HepG2 (cell line): ENCODE data around the gene ATOSB. TPM values are rescaled to one million over a fixed set of nuclear protein-coding genes. Genes with fewer than 3 reads are reported as not detected.
A peak's percentile ranks its signal among the peaks of the same experiment; 100 is the strongest.

Source experiments
- CBX1 ChIP-seq: IDR thresholded peaks from one replicate; pipeline ENCODE4 v1.6.1; 2016; ENCODE audit warnings: antibody characterized with exemption, low read depth
- CEBPG ChIP-seq: IDR thresholded peaks from 2 replicates; pipeline ENCODE4 v1.6.1; 2016
- CHD4 ChIP-seq: fragments of 200-600 bp; sonication (generic); IDR thresholded peaks from 2 replicates; pipeline ENCODE4 v1.7.0; 2017; ENCODE audit warnings: mild to moderate bottlenecking, low read length, borderline replicate concordance
- DR1 ChIP-seq: sonication (generic); formaldehyde crosslinking; IDR thresholded peaks from 2 replicates; pipeline ENCODE4 v1.8.0; 2021; ENCODE audit warnings: mild to moderate bottlenecking, missing genetic modification reagents, inconsistent platforms
- EEA1 ChIP-seq: sonication (generic); formaldehyde crosslinking; IDR thresholded peaks from 2 replicates; pipeline ENCODE4 v1.5.1; 2020; ENCODE audit warnings: mild to moderate bottlenecking, missing genetic modification reagents, borderline replicate concordance
- FOXC1 ChIP-seq: sonication (generic); formaldehyde crosslinking; IDR thresholded peaks from 2 replicates; pipeline ENCODE4 v1.8.0; 2022; ENCODE audit warnings: mild to moderate bottlenecking, missing genetic modification reagents, borderline replicate concordance
- FOXK1 ChIP-seq: sonication (generic); formaldehyde crosslinking; IDR thresholded peaks from 2 replicates; pipeline ENCODE4 v1.4.0; 2020; ENCODE audit warnings: low read depth, missing genetic modification reagents, borderline replicate concordance
- FOXO4 ChIP-seq: sonication (generic); formaldehyde crosslinking; conservative IDR thresholded peaks from 2 replicates; pipeline ENCODE4 v1.8.1; 2023; ENCODE audit warnings: missing genetic modification reagents
- HMG20B ChIP-seq: conservative IDR thresholded peaks from 2 replicates; pipeline ENCODE4 v1.6.1; 2016; ENCODE audit warnings: missing genetic modification reagents, missing compliant biosample characterization
- KAT7 ChIP-seq: IDR thresholded peaks from 2 replicates; pipeline ENCODE4 v1.6.1; 2018; ENCODE audit warnings: borderline replicate concordance, missing compliant biosample characterization
- KDM6A ChIP-seq: IDR thresholded peaks from 2 replicates; pipeline ENCODE4 v1.6.1; 2016; ENCODE audit warnings: low read depth
- MAF1 ChIP-seq: sonication (generic); formaldehyde crosslinking; IDR thresholded peaks from 2 replicates; pipeline ENCODE4 v1.5.0; 2020; ENCODE audit warnings: missing genetic modification reagents, borderline replicate concordance
- MAX ChIP-seq: IDR thresholded peaks from 2 replicates; pipeline ENCODE4 v1.6.1; 2012; ENCODE audit warnings: inconsistent platforms
- NFRKB ChIP-seq: fragments of 450-650 bp; IDR thresholded peaks from 2 replicates; pipeline ENCODE4 v1.6.1; 2017
- NR2F2 ChIP-seq: IDR thresholded peaks from 2 replicates; pipeline ENCODE4 v1.6.1; 2012; ENCODE audit warnings: low read depth, inconsistent platforms, borderline replicate concordance
- PHF5A ChIP-seq: IDR thresholded peaks from one replicate; pipeline ENCODE4 v1.6.1; 2018; ENCODE audit warnings: low read depth, missing genetic modification reagents; ENCODE audit not compliant: unreplicated experiment
- TFDP2 ChIP-seq: sonication (generic); formaldehyde crosslinking; IDR thresholded peaks from 2 replicates; pipeline ENCODE4 v1.4.0; 2020; ENCODE audit warnings: missing genetic modification reagents
- ZKSCAN5 ChIP-seq: sonication (generic); formaldehyde crosslinking; IDR thresholded peaks from 2 replicates; pipeline ENCODE4 v1.5.1; 2020; ENCODE audit warnings: mild to moderate bottlenecking, missing genetic modification reagents
- ZNF124 ChIP-seq: sonication (generic); formaldehyde crosslinking; IDR thresholded peaks from 2 replicates; pipeline ENCODE4 v1.4.0; 2020; ENCODE audit warnings: missing genetic modification reagents
- ZNF235 ChIP-seq: sonication (generic); formaldehyde crosslinking; IDR thresholded peaks from 2 replicates; pipeline ENCODE4 v1.8.1; 2023; ENCODE audit warnings: mild to moderate bottlenecking, missing genetic modification reagents, borderline replicate concordance
- ZNF253 ChIP-seq: sonication (generic); formaldehyde crosslinking; IDR thresholded peaks from 2 replicates; pipeline ENCODE4 v1.8.0; 2022; ENCODE audit warnings: mild to moderate bottlenecking, missing genetic modification reagents, borderline replicate concordance
- ZNF564 ChIP-seq: sonication (generic); formaldehyde crosslinking; IDR thresholded peaks from 2 replicates; pipeline ENCODE4 v1.8.1; 2023; ENCODE audit warnings: mild to moderate bottlenecking, missing genetic modification reagents
- ZNF569 ChIP-seq: sonication (generic); formaldehyde crosslinking; IDR thresholded peaks from 2 replicates; pipeline ENCODE4 v1.5.0; 2020; ENCODE audit warnings: mild to moderate bottlenecking, missing genetic modification reagents, moderate library complexity, borderline replicate concordance
- ZNF850 ChIP-seq: sonication (generic); formaldehyde crosslinking; conservative IDR thresholded peaks from 2 replicates; pipeline ENCODE4 v1.9.0; 2021; ENCODE audit warnings: mild to moderate bottlenecking, missing genetic modification reagents
- ZXDC ChIP-seq: sonication (generic); formaldehyde crosslinking; IDR thresholded peaks from 2 replicates; pipeline ENCODE4 v1.5.0; 2020; ENCODE audit warnings: mild to moderate bottlenecking, missing genetic modification reagents
- polyA plus RNA-seq, 8 experiments: library from polyadenylated mRNA; depleted of rRNA in 3 of 8; stranded (reverse) in 7 of 8; unstranded in 1 of 8; fragments of >200 nt; fragmentation: Illumina TruSeq in 4 of 8; extraction: Trizol in 4 of 8; gene quantifications; 2 replicates each; pipeline versions ENCODE4 v1.2.1 to v1.2.3, GENCODE V29; 2011 to 2016; ENCODE audit warnings: low read depth in 4 of 8, missing spikeins in 1 of 8, mixed read lengths in 1 of 8; ENCODE audit not compliant: insufficient read depth in 1 of 8
- total RNA-seq, 5 experiments: library from RNA; depleted of rRNA; stranded (reverse); fragments of >200 nt; fragmentation: Illumina TruSeq; extraction: Trizol; gene quantifications; 2 replicates each; pipeline ENCODE4 v1.2.3, GENCODE V29; 2016; ENCODE audit warnings: low read depth in 1 of 5

ATOSB gene
- total and polyA plus RNA-seq, 2 of the 13 experiments (the other 11 are each of a cell fraction or from before 2014, with no cell fraction given), result 1.9 to 6.4 TPM

GRCh38 chr9:35102769-35103659 is 12.6 kb downstream of the ATOSB start, which contains the start of gene STOML2 (continued):
- peak; percentile 91 for TF ChIP-seq TFDP2
- 0 out of 2 replicates have a peak, but pooled peaks have one; percentile 46 for TF ChIP-seq HMG20B (CRISPR knock-in tag)
- TF ChIP-seq PHF5A (CRISPR knock-in tag), result peak; percentile 74
- TF ChIP-seq ZNF564 (CRISPR knock-in tag), result peak; percentile 37; the same call in 1 of the 2 replicates
- peak; percentile 84; the same call in 1 of the 2 replicates for TF ChIP-seq MAF1 (CRISPR knock-in tag)
- peak; percentile 78 for TF ChIP-seq DR1
- TF ChIP-seq EEA1, result 0 out of 2 replicates have a peak, but pooled peaks have one; percentile 74
- TF ChIP-seq ZNF569 (CRISPR knock-in tag), result no peak
- TF ChIP-seq ZXDC (CRISPR knock-in tag), result peak; percentile 58; the same call in 1 of the 2 replicates
- no peak for TF ChIP-seq ZNF850 (CRISPR knock-in tag)
- TF ChIP-seq CHD4, result no peak
- TF ChIP-seq KAT7 (CRISPR knock-in tag), result peak; percentile 96; the same call in 1 of the 2 replicates
- TF ChIP-seq NFRKB, result no peak
- no peak; the same call in 1 of the 2 replicates for TF ChIP-seq NR2F2
- no peak for TF ChIP-seq ZNF253
- TF ChIP-seq KDM6A (CRISPR knock-in tag), result no peak
- TF ChIP-seq MAX, result peak; percentile 77; the same call in 1 of the 2 replicates
- no peak for TF ChIP-seq ZNF235 (CRISPR knock-in tag)
- TF ChIP-seq ZKSCAN5 (CRISPR knock-in tag), result no peak
- TF ChIP-seq FOXO4 (CRISPR knock-in tag), result no peak
- peak; percentile 88; the same call in 1 of the 2 replicates for TF ChIP-seq ZNF124 (CRISPR knock-in tag)
- TF ChIP-seq CEBPG (CRISPR knock-in tag), result peak; percentile 27; the same call in 1 of the 2 replicates
- peak; percentile 93 for TF ChIP-seq CBX1
- TF ChIP-seq FOXC1 (CRISPR knock-in tag), result peak; percentile 61; the same call in 1 of the 2 replicates
- TF ChIP-seq FOXK1, result peak; percentile 82; the same call in 1 of the 2 replicates
